ENCODE measurements around the gene ABCA13. TPM values are rescaled to one million over a fixed set of nuclear protein-coding genes. Genes with fewer than 3 reads are reported as not detected.

ABCA13 gene
- polyA plus RNA-seq, 4 donors = 0.16 to 0.39 (median 0.22) TPM; not detected in 1

DNA sequence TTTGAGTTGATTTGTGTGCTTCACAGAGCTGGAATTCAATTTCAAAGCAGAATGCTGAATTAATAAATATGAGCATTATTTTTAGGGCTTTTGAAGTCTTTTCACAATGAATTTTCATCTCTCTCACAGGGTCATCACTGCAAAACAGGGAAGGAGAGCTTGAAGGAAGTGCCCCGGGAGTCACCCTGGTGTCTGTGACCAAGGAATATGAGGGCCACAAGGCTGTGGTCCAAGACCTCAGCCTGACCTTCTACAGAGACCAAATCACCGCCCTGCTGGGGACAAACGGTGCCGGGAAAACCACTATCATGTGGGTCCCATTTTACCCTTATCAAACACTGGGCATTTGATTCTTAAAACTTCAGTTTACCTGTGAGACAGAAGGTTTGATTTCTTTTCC is 217.7 kb downstream of the ABCA13 start:
- 84 to 98% (median 84%) methylated on average over 4 of the region's 4 CpGs for WGBS, 3 donors
- H3K27ac ChIP-seq (ENCODE audit: low read depth in 1 of 3, low read length in 2 of 3) = no peak overlapping the region
- no peaks in the 10 kb centered on the region for H3K4me1 ChIP-seq (ENCODE audit: control insufficient read depth in 3 of 3, insufficient read depth in 2 of 3, low read depth in 1 of 3, low read length in 2 of 3)
- no peak overlapping the region for H3K4me3 ChIP-seq (ENCODE audit: low read depth in 1 of 3, low read length in 3 of 3)
- H3K27me3 ChIP-seq (ENCODE audit: control insufficient read depth in 3 of 3, insufficient read depth in 3 of 3, low read length in 3 of 3) = no peaks in the 10 kb centered on the region
- DNase-seq (no peak), FAIRE-seq (no peak)
- no peaks in the 10 kb centered on the region for H3K36me3 ChIP-seq (ENCODE audit: control insufficient read depth in 3 of 3, insufficient read depth in 2 of 3, low read depth in 1 of 3, low read length in 3 of 3)
- no peaks in the 10 kb centered on the region for H3K9me3 ChIP-seq (ENCODE audit: control insufficient read depth in 2 of 2, insufficient read depth in 1 of 2, low read depth in 1 of 2, low read length in 1 of 2)

- H3K4me3 ChIP-seq (ENCODE audit: low read depth in 1 of 3, low read length in 3 of 3) = no peak overlapping the region
- WGBS, 3 donors = 48 to 70% (median 65%) methylated on average over 2 of the region's 2 CpGs
- H3K4me1 ChIP-seq (ENCODE audit: control insufficient read depth in 3 of 3, insufficient read depth in 2 of 3, low read depth in 1 of 3, low read length in 2 of 3) = no peaks in the 10 kb centered on the region
- no peaks in the 10 kb centered on the region for H3K36me3 ChIP-seq (ENCODE audit: control insufficient read depth in 3 of 3, insufficient read depth in 2 of 3, low read depth in 1 of 3, low read length in 3 of 3)
- H3K27me3 ChIP-seq (ENCODE audit: control insufficient read depth in 3 of 3, insufficient read depth in 3 of 3, low read length in 3 of 3) = no peaks in the 10 kb centered on the region
- no peak for FAIRE-seq
- no peak for DNase-seq
- no peak overlapping the region for H3K27ac ChIP-seq (ENCODE audit: low read depth in 1 of 3, low read length in 2 of 3)
- no peaks in the 10 kb centered on the region for H3K9me3 ChIP-seq (ENCODE audit: control insufficient read depth in 2 of 2, insufficient read depth in 1 of 2, low read depth in 1 of 2, low read length in 1 of 2)
Measured at GRCh38 chr7:48389977-48390376, 218.7 kb downstream of the ABCA13 start.

DNA sequence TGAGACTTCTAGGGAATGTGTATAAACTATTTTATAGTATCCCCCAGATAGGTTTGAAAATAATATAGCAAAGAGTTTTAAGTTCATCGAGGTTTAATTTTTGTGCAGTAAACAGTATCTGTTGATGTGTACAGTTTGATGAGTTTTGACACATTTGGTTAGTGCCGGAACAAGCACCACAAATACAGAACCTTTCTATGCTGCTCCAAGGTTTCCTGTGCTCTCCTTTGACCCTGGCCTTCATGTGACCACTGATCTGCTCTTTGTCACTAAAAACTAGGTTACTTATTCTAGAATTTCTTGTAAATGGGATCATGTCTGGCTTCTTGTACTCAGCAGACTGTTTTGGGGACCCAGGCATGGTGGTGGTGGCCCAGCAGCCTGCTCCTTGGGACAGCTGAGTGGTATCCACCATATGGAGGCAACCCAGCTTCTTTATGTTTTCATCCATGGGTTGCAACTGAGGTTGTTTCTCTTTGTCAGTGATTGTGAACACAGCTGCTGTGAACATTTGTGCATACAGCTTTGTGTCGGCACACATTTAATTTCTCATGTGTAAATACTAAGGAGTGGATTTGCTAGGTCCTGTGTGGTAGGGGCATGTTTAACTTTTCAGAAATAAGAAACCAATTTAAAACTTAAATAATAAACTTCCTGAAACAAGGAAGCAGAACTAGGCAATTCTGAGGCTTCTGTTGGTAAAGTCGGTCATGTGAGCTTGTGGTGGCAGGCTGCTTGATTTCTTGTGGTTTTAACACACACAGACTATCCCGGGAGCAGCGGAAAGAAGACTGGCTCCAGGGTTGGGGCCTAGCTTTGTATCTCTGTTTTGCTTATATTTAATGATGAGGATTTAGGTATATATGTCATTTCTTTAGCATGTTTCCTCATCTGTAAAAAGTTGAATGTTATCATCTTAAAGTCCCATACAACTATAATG is 219.4 kb downstream of the ABCA13 start:
- H3K27ac ChIP-seq (ENCODE audit: low read depth in 1 of 3, low read length in 2 of 3) = peak overlapping the region in 1 of 3 donors; percentile 40
- DNase-seq (no peak), FAIRE-seq (no peak)
- no peaks in the 10 kb centered on the region for H3K4me1 ChIP-seq (ENCODE audit: control insufficient read depth in 3 of 3, insufficient read depth in 2 of 3, low read depth in 1 of 3, low read length in 2 of 3)
- no peaks in the 10 kb centered on the region for H3K27me3 ChIP-seq (ENCODE audit: control insufficient read depth in 3 of 3, insufficient read depth in 3 of 3, low read length in 3 of 3)
- no peaks in the 10 kb centered on the region for H3K9me3 ChIP-seq (ENCODE audit: control insufficient read depth in 2 of 2, insufficient read depth in 1 of 2, low read depth in 1 of 2, low read length in 1 of 2)
- WGBS, 3 donors = 51 to 78% (median 63%) methylated on average over 6 of the region's 6 CpGs
- no peaks in the 10 kb centered on the region for H3K36me3 ChIP-seq (ENCODE audit: control insufficient read depth in 3 of 3, insufficient read depth in 2 of 3, low read depth in 1 of 3, low read length in 3 of 3)
- H3K4me3 ChIP-seq (ENCODE audit: low read depth in 1 of 3, low read length in 3 of 3) = no peak overlapping the region

DNA sequence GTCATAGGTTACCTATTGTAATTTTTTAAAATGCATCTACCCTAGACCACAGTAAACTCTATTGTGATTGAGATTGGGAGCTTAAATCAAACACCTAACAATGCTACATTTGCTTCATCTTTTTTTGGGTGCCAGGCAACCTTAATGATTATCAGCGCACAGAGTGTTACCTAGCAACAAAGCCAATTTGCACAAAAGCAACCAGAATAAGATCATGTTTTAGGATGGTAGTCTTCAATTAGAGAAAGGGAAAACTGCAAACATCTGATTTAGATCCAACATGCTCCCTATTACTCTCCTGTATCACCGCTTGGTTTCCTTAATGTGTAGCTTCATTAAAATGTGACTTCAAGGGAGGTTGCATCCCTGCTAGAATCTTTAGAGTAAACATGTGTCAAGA is 226.9 kb downstream of the ABCA13 start:
- no peak for FAIRE-seq
- H3K4me3 ChIP-seq (ENCODE audit: low read depth in 1 of 3, low read length in 3 of 3) = no peak overlapping the region
- H3K4me1 ChIP-seq (ENCODE audit: control insufficient read depth in 3 of 3, insufficient read depth in 2 of 3, low read depth in 1 of 3, low read length in 2 of 3) = no peaks in the 10 kb centered on the region
- no peaks in the 10 kb centered on the region for H3K27me3 ChIP-seq (ENCODE audit: control insufficient read depth in 3 of 3, insufficient read depth in 3 of 3, low read length in 3 of 3)
- H3K9me3 ChIP-seq (ENCODE audit: control insufficient read depth in 2 of 2, insufficient read depth in 1 of 2, low read depth in 1 of 2, low read length in 1 of 2) = no peaks in the 10 kb centered on the region
- no peak for DNase-seq
- H3K27ac ChIP-seq (ENCODE audit: low read depth in 1 of 3, low read length in 2 of 3) = no peak overlapping the region
- 91 to 94% (median 91%) methylated on average over 2 of the region's 2 CpGs for WGBS, 3 donors
- H3K36me3 ChIP-seq (ENCODE audit: control insufficient read depth in 3 of 3, insufficient read depth in 2 of 3, low read depth in 1 of 3, low read length in 3 of 3) = no peaks in the 10 kb centered on the region

GRCh38 chr7:48402721-48403120 is 231.5 kb downstream of the ABCA13 start:
- no peaks in the 10 kb centered on the region for H3K4me1 ChIP-seq (ENCODE audit: control insufficient read depth in 3 of 3, insufficient read depth in 2 of 3, low read depth in 1 of 3, low read length in 2 of 3)
- 48 to 74% (median 65%) methylated on average over 1 of the region's 1 CpG for WGBS, 3 donors
- FAIRE-seq = no peak

DNA sequence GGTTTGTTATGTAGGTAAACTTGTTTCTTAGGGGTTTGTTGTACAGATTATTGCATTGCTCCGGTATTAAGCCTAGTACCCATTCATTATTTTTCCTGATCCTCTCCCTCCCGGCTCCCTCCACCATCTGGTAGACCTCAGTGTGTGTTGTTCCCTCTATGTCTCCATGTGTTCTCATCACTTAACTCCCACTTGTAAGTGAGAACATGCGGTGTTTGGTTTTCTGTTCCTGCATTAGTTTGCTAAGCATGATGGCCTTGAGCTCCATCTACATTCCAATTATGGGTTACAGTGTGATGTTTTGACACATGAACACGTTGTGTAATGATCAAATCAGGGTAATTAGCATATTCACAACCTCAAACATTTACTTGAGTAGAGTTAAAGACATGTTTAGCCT is 237.5 kb downstream of the ABCA13 start:
- H3K36me3 ChIP-seq (ENCODE audit: control insufficient read depth in 3 of 3, insufficient read depth in 2 of 3, low read depth in 1 of 3, low read length in 3 of 3) = no peaks in the 10 kb centered on the region
- no peak overlapping the region for H3K4me3 ChIP-seq (ENCODE audit: low read depth in 1 of 3, low read length in 3 of 3)
- DNase-seq (no peak), FAIRE-seq (no peak)
- 78 to 83% (median 81%) methylated on average over 4 of the region's 4 CpGs for WGBS, 3 donors
- H3K27me3 ChIP-seq (ENCODE audit: control insufficient read depth in 3 of 3, insufficient read depth in 3 of 3, low read length in 3 of 3) = no peaks in the 10 kb centered on the region
- no peaks in the 10 kb centered on the region for H3K4me1 ChIP-seq (ENCODE audit: control insufficient read depth in 3 of 3, insufficient read depth in 2 of 3, low read depth in 1 of 3, low read length in 2 of 3)
- no peaks in the 10 kb centered on the region for H3K9me3 ChIP-seq (ENCODE audit: control insufficient read depth in 2 of 2, insufficient read depth in 1 of 2, low read depth in 1 of 2, low read length in 1 of 2)
- no peak overlapping the region for H3K27ac ChIP-seq (ENCODE audit: low read depth in 1 of 3, low read length in 2 of 3)

More at GRCh38 chr7:48402721-48403120, 231.5 kb downstream of the ABCA13 start:
- DNase-seq = no peak
- no peak overlapping the region for H3K4me3 ChIP-seq (ENCODE audit: low read depth in 1 of 3, low read length in 3 of 3)
- H3K27ac ChIP-seq (ENCODE audit: low read depth in 1 of 3, low read length in 2 of 3) = no peak overlapping the region
- H3K9me3 ChIP-seq (ENCODE audit: control insufficient read depth in 2 of 2, insufficient read depth in 1 of 2, low read depth in 1 of 2, low read length in 1 of 2) = no peaks in the 10 kb centered on the region
- no peaks in the 10 kb centered on the region for H3K36me3 ChIP-seq (ENCODE audit: control insufficient read depth in 3 of 3, insufficient read depth in 2 of 3, low read depth in 1 of 3, low read length in 3 of 3)
- H3K27me3 ChIP-seq (ENCODE audit: control insufficient read depth in 3 of 3, insufficient read depth in 3 of 3, low read length in 3 of 3) = no peaks in the 10 kb centered on the region

DNA sequence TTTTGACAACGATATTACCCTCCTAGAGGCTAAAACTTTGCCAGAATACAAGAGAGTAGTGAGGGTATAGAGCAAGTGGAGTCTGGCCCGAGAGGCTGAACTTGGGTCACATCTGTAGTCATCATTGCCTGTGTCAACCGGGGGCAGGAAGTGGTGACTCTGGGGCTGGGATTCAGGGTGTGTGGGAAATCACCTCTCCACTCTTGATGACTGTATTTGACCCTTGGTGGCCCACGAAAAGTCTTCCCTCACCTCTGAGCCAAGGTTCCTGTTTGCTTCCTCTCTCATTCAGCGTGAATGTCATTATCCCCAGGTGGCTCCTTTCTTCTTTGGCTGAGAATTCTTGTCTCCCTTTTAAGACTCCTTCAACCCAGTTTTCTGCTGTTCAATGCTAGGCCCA is 240.4 kb downstream of the ABCA13 start:
- Histone ChIP-seq H3K9me3 (ENCODE audit: control insufficient read depth in 2 of 2, insufficient read depth in 1 of 2, low read depth in 1 of 2, low read length in 1 of 2) (no peaks in the 10 kb centered on the region), H3K36me3 (ENCODE audit: control insufficient read depth in 3 of 3, insufficient read depth in 2 of 3, low read depth in 1 of 3, low read length in 3 of 3) (no peaks in the 10 kb centered on the region), H3K27ac (ENCODE audit: low read depth in 1 of 3, low read length in 2 of 3) (no peak overlapping the region), H3K4me1 (ENCODE audit: control insufficient read depth in 3 of 3, insufficient read depth in 2 of 3, low read depth in 1 of 3, low read length in 2 of 3) (no peaks in the 10 kb centered on the region), H3K27me3 (ENCODE audit: control insufficient read depth in 3 of 3, insufficient read depth in 3 of 3, low read length in 3 of 3) (no peaks in the 10 kb centered on the region), H3K4me3 (ENCODE audit: low read depth in 1 of 3, low read length in 3 of 3) (no peak overlapping the region)
- WGBS, 3 donors = 69 to 85% (median 78%) methylated on average over 5 of the region's 5 CpGs
- no peak for FAIRE-seq
- no peak for DNase-seq

- H3K4me3 ChIP-seq (ENCODE audit: low read depth in 1 of 3, low read length in 3 of 3) = no peak overlapping the region
- FAIRE-seq = no peak
- DNase-seq = no peak
- H3K36me3 ChIP-seq (ENCODE audit: control insufficient read depth in 3 of 3, insufficient read depth in 2 of 3, low read depth in 1 of 3, low read length in 3 of 3) = no peaks in the 10 kb centered on the region
- H3K4me1 ChIP-seq (ENCODE audit: control insufficient read depth in 3 of 3, insufficient read depth in 2 of 3, low read depth in 1 of 3, low read length in 2 of 3) = no peaks in the 10 kb centered on the region
- WGBS, 3 donors = 80 to 88% (median 82%) methylated on average over 10 of the region's 10 CpGs
- H3K27ac ChIP-seq (ENCODE audit: low read depth in 1 of 3, low read length in 2 of 3) = no peak overlapping the region
- H3K9me3 ChIP-seq (ENCODE audit: control insufficient read depth in 2 of 2, insufficient read depth in 1 of 2, low read depth in 1 of 2, low read length in 1 of 2) = no peaks in the 10 kb centered on the region
- no peaks in the 10 kb centered on the region for H3K27me3 ChIP-seq (ENCODE audit: control insufficient read depth in 3 of 3, insufficient read depth in 3 of 3, low read length in 3 of 3)
Measured at GRCh38 chr7:48414011-48414732, 242.9 kb downstream of the ABCA13 start.

Measured in small intestine (tissue), 7 donors.